ENCODE measurements around the gene C17orf67. TPM values are rescaled to one million over a fixed set of nuclear protein-coding genes. Genes with fewer than 3 reads are reported as not detected.

C17orf67 gene
- total and polyA plus RNA-seq, 9 of the 15 experiments (the other 6 are each of a cell fraction or from before 2014, with no cell fraction given): 0.07 to 1.7 (median 0.59) TPM

DNA sequence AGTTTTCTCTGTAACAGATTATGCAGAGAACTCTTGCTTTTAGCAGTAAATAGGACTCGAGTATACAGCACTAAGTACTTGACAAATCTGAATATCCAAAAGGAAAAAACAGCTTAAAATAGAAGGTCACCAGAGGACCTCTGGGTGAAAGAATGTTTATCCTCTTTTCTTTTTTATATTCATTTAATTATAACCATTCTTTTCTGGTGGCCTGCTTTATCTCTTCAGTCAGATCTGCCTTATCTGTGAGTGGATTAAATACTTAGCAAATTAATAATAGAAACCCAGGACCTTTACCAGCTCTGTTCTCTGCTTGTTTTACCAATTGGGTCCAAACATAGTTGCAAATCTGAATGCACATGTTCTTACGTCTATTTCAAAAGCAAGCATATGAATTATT is 8.9 kb upstream of the C17orf67 start:
- H3K4me2 ChIP-seq (ENCODE audit: insufficient read depth, low read length): no peak overlapping the region
- no peaks in the 10 kb centered on the region for H3K9me1 ChIP-seq (ENCODE audit: control insufficient read depth, insufficient read depth, low read length)
- POLR2A ChIA-PET: interaction anchor here (0.6 kb wide), 2 partner anchors 12 to 25 kb away, joined by 3 read pairs; no protein-coding TSS in a partner anchor
- no peak for DNase-seq (ENCODE audit: extremely low read depth in 1 of 4, low spot score in 3 of 4)
- no peaks in the 10 kb centered on the region for H3K4me1 ChIP-seq (replicated peaks in 1 of 2; ENCODE audit: control insufficient read depth in 2 of 2, insufficient read depth in 2 of 2, low read length in 2 of 2)
- CTCF ChIA-PET (ENCODE audit: low intra/inter-chr PET ratio): no interaction called here
- no peak for ATAC-seq
- H3K9ac ChIP-seq (ENCODE audit: insufficient read depth in 1 of 2, low read depth in 2 of 2, low read length in 2 of 2): no peak overlapping the region
- no peaks in the 10 kb centered on the region for H3K79me2 ChIP-seq (ENCODE audit: control insufficient read depth, insufficient read depth, low read length)
- FAIRE-seq: no peak
- H2AFZ ChIP-seq (ENCODE audit: low read depth, low read length): no peak overlapping the region
- no peaks in the 10 kb centered on the region for H3K9me3 ChIP-seq (replicated peaks; ENCODE audit: control insufficient read depth, insufficient read depth, low read depth, low read length)
- H3K27me3 ChIP-seq (ENCODE audit: control insufficient read depth in 2 of 2, insufficient read depth in 2 of 2, low read length in 2 of 2): no peaks in the 10 kb centered on the region
- WGBS (ENCODE audit: insufficient coverage, low coverage, missing lambda C conversion rate): 95% methylated on average over 2 of the region's 2 CpGs
- peaks cover 44% of the 10 kb centered on the region; the same call in 2 of the 3 replicates for H3K36me3 ChIP-seq (ENCODE audit: control insufficient read depth, insufficient read depth, low read length)
- H3K4me3 ChIP-seq: no peak overlapping the region
- H3K27ac ChIP-seq (ENCODE audit: extremely low read depth, low read depth, low read length): no peak overlapping the region
- TF ChIP-seq HCFC1 (IDR thresholded peaks at IDR 0.05; ENCODE audit: low read depth, low read length) (no peak), SRSF1 (IDR thresholded peaks at IDR 0.05; ENCODE audit: low read depth, low read length) (no peak), ATF7 (IDR thresholded peaks at IDR 0.05) (no peak), TAF1 (IDR thresholded peaks at IDR 0.05; ENCODE audit: control insufficient read depth, extremely low read depth, insufficient read depth, low read length, severe bottlenecking) (no peak)
- TF ChIP-seq, protein P1, sequence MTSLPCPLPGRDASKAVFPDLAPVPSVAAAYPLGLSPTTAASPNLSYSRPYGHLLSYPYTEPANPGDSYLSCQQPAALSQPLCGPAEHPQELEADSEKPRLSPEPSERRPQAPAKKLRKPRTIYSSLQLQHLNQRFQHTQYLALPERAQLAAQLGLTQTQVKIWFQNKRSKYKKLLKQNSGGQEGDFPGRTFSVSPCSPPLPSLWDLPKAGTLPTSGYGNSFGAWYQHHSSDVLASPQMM (CRISPR knock-in tag; IDR thresholded peaks at IDR 0.05): no peak
- no TSS peak for BruUV-seq (replicated peaks)
- intact Hi-C loops (cut with micrococcal nuclease) (no loop called here), in situ Hi-C loops (cut with MboI) (no loop called here)
- H4K20me1 ChIP-seq (replicated peaks; ENCODE audit: control insufficient read depth, insufficient read depth, low read length): no peaks in the 10 kb centered on the region

GRCh38 chr17:56838687-56839086 is 5.0 kb upstream of the C17orf67 start:
- intact Hi-C loops (cut with micrococcal nuclease) (no loop called here), in situ Hi-C loops (cut with MboI) (no loop called here)
- BruUV-seq (replicated peaks): no TSS peak
- Histone ChIP-seq H3K9me1 (ENCODE audit: control insufficient read depth, insufficient read depth, low read length) (no peaks in the 10 kb centered on the region), H3K4me1 (replicated peaks in 1 of 2; ENCODE audit: control insufficient read depth in 2 of 2, insufficient read depth in 2 of 2, low read length in 2 of 2) (peaks cover 10 to 16% of the 10 kb centered on the region in 2 experiments; a peak in 3 of 5 replicates), H3K4me3 (no peak overlapping the region), H3K27me3 (ENCODE audit: control insufficient read depth in 2 of 2, insufficient read depth in 2 of 2, low read length in 2 of 2) (no peaks in the 10 kb centered on the region), H3K27ac (ENCODE audit: extremely low read depth, low read depth, low read length) (no peak overlapping the region), H3K9me3 (replicated peaks; ENCODE audit: control insufficient read depth, insufficient read depth, low read depth, low read length) (no peaks in the 10 kb centered on the region), H3K9ac (ENCODE audit: insufficient read depth in 1 of 2, low read depth in 2 of 2, low read length in 2 of 2) (no peak overlapping the region), H4K20me1 (replicated peaks; ENCODE audit: control insufficient read depth, insufficient read depth, low read length) (no peaks in the 10 kb centered on the region; the same call in 1 of the 2 replicates), H2AFZ (ENCODE audit: low read depth, low read length) (no peak overlapping the region), H3K79me2 (ENCODE audit: control insufficient read depth, insufficient read depth, low read length) (peaks cover 25% of the 10 kb centered on the region; the same call in 2 of the 3 replicates), H3K36me3 (ENCODE audit: control insufficient read depth, insufficient read depth, low read length) (peaks cover 32% of the 10 kb centered on the region; the same call in 1 of the 3 replicates), H3K4me2 (ENCODE audit: insufficient read depth, low read length) (no peak overlapping the region)
- POLR2A ChIA-PET: no interaction called here
- ATAC-seq (no peak), FAIRE-seq (no peak), DNase-seq (ENCODE audit: extremely low read depth in 1 of 4, low spot score in 3 of 4) (no peak)
- CTCF ChIA-PET (ENCODE audit: low intra/inter-chr PET ratio): no interaction called here
- WGBS (ENCODE audit: insufficient coverage, low coverage, missing lambda C conversion rate): 64% methylated on average over 3 of the region's 3 CpGs
- TF ChIP-seq HNRNPK (IDR thresholded peaks at IDR 0.05; ENCODE audit: low read depth, low read length, poor library complexity, severe bottlenecking): no peak
- no peak for TF ChIP-seq ZKSCAN3 (CRISPR knock-in tag; IDR thresholded peaks at IDR 0.05)
- TF ChIP-seq SP1 (CRISPR knock-in tag; IDR thresholded peaks at IDR 0.05): no peak
- TF ChIP-seq SMAD2 (IDR thresholded peaks at IDR 0.05; ENCODE audit: low read depth, low read length): no peak
- TF ChIP-seq GABPA (tag; conservative IDR thresholded peaks at IDR 0.05; ENCODE audit: low read depth): no peak
- no peak for TF ChIP-seq SNAPC5 (CRISPR knock-in tag; IDR thresholded peaks at IDR 0.05)
- no peak for TF ChIP-seq TAL1 (IDR thresholded peaks at IDR 0.05)

All from K562 (cell line).